Measurements from ENCODE around the gene PALLD. TPM values are rescaled to one million over a fixed set of nuclear protein-coding genes. Genes with fewer than 3 reads are reported as not detected.

Gene PALLD
- total RNA-seq, 1 donor from 2014 or later = 25.0 TPM

- DNase-seq = no peak
Observed at GRCh38 chr4:168734703-168735678, 238.1 kb downstream of the PALLD start.

GRCh38 chr4:168735735-168736134, 238.9 kb downstream of the PALLD start:
- no peak for DNase-seq

GRCh38 chr4:168736860-168737805, 240.3 kb downstream of the PALLD start:
- DNase-seq = no peak

GRCh38 chr4:168737806-168738172, 240.9 kb downstream of the PALLD start:
- DNase-seq = no peak

- DNase-seq = no peak
Observed at GRCh38 chr4:168739886-168740285, 243.0 kb downstream of the PALLD start.

GRCh38 chr4:168740691-168741090, 243.8 kb downstream of the PALLD start:
- no peak for DNase-seq

GRCh38 chr4:168741281-168742173, 244.7 kb downstream of the PALLD start:
- DNase-seq = no peak

GRCh38 chr4:168743131-168743530, 246.3 kb downstream of the PALLD start:
- no peak for DNase-seq

- no peak for DNase-seq
Observed at GRCh38 chr4:168743601-168744000, 246.7 kb downstream of the PALLD start.

- no peak for DNase-seq
Observed at GRCh38 chr4:168744021-168744420, 247.2 kb downstream of the PALLD start.

GRCh38 chr4:168748807-168749206, 252.0 kb downstream of the PALLD start:
- no peak for DNase-seq

GRCh38 chr4:168751263-168752225, 254.7 kb downstream of the PALLD start:
- no peak for DNase-seq

- no peak for DNase-seq
Observed at GRCh38 chr4:168755598-168756477, 259.0 kb downstream of the PALLD start.

GRCh38 chr4:168757500-168757899, 260.6 kb downstream of the PALLD start:
- DNase-seq = no peak

- DNase-seq = no peak
Observed at GRCh38 chr4:168758351-168758876, 261.6 kb downstream of the PALLD start.

- no peak for DNase-seq
Observed at GRCh38 chr4:168759321-168759720, 262.5 kb downstream of the PALLD start.

- DNase-seq = no peak
Observed at GRCh38 chr4:168759959-168760527, 263.2 kb downstream of the PALLD start.

GRCh38 chr4:168761066-168761465, 264.2 kb downstream of the PALLD start:
- no peak for DNase-seq

GRCh38 chr4:168765322-168765721, 268.5 kb downstream of the PALLD start:
- no peak for DNase-seq

All from occipital lobe (tissue), 2 donors.